Left lung (tissue), 10 donors: ENCODE data around the gene DAAM2. TPM values are rescaled to one million over a fixed set of nuclear protein-coding genes. Genes with fewer than 3 reads are reported as not detected.

Source experiments
- ATAC-seq: fragments of 200-7000 bp; cut with Tn5 transposase; one replicate; pipeline ENCODE4 v1.9.1; 2020; ENCODE audit warnings: moderate library complexity
- DNase-seq, 4 donors: peaks; one replicate each; pipeline ENCODE4 v3.0.0-alpha.2; 2013 to 2020
- H3K27ac ChIP-seq, 2 donors: fragments of 200-600 bp; sonication (generic) in 1 of 2; one replicate each; pipeline versions ENCODE4 v1.5.0 to v1.8.0; 2020 to 2021
- H3K27me3 ChIP-seq, 2 donors: fragments of 200-600 bp; sonication (generic) in 1 of 2; one replicate each; pipeline versions ENCODE4 v1.5.0 to v1.8.0; 2020 to 2021
- H3K36me3 ChIP-seq, 2 donors: fragments of 200-600 bp; sonication (generic) in 1 of 2; one replicate each; pipeline versions ENCODE4 v1.5.0 to v1.8.0; 2020 to 2021
- H3K4me1 ChIP-seq, 2 donors: fragments of 200-600 bp; one replicate each; pipeline ENCODE4 v1.8.0; 2021
- H3K4me3 ChIP-seq, 2 donors: fragments of 200-600 bp; sonication (generic) in 1 of 2; one replicate each; pipeline versions ENCODE4 v1.5.0 to v1.8.0; 2020 to 2021; ENCODE audit warnings: mild to moderate bottlenecking in 1 of 2
- H3K9me3 ChIP-seq, 2 donors: fragments of 200-600 bp; sonication (generic) in 1 of 2; one replicate each; pipeline versions ENCODE4 v1.5.0 to v1.8.0; 2020 to 2021
- CTCF ChIP-seq, 2 donors: fragments of 200-600 bp; sonication (generic) in 1 of 2; IDR thresholded peaks; one replicate each; pipeline versions ENCODE4 v1.5.0 to v1.8.0; 2021; ENCODE audit warnings: antibody characterized with exemption in 2 of 2
- intact Hi-C, 2 donors: fragments of 100-400 bp; cut with DNase I; formaldehyde crosslinking; loops; one replicate each; pipeline versions ENCODE4 v1.11.2 to v1.14.2; 2022
- polyA plus RNA-seq, 6 donors: library from polyadenylated mRNA; unstranded; fragments of 120-200 nt; gene quantifications; one replicate each; pipeline ENCODE4 v1.2.1, GENCODE V29; 2013; ENCODE audit not compliant: insufficient read length in 6 of 6
- total RNA-seq, 2 donors: library from RNA; stranded (reverse); fragmentation: NEBNext Ultra II Directional; extraction: Animal tissue kit (Norgen Biotek cat#: 25700); gene quantifications; one replicate each; pipeline ENCODE4 v1.2.1, GENCODE V29; 2021
- donor health status: DM: no; HTN: yes; CAD: no.
- donor health status: DM: no; HTN: no; CAD: no.

The DAAM2 gene
- total and polyA plus RNA-seq, 8 donors = 28.8 to 67.6 (median 39.9) TPM

GRCh38 chr6:39801456-39802251 lies 9.5 kb downstream of the DAAM2 start:
- intact Hi-C loops = no loop called here
- Histone ChIP-seq H3K36me3 (no peaks in the 10 kb centered on the region), H3K4me3 (no peak overlapping the region), H3K27me3 (peaks cover 0 to 9% of the 10 kb centered on the region in 2 donors), H3K4me1 (peaks cover 17 to 30% of the 10 kb centered on the region in 2 donors), H3K27ac (no peak overlapping the region), H3K9me3 (no peaks in the 10 kb centered on the region)
- ATAC-seq = no peak
- no peak for DNase-seq
- TF ChIP-seq CTCF (IDR thresholded peaks at IDR 0.05) = no peak

- TF ChIP-seq CTCF (IDR thresholded peaks at IDR 0.05) = no peak
- peaks cover 0 to 9% of the 10 kb centered on the region in 2 donors for H3K27me3 ChIP-seq
- DNase-seq = no peak
- intact Hi-C loops = no loop called here
- H3K36me3 ChIP-seq = no peaks in the 10 kb centered on the region
- H3K9me3 ChIP-seq = no peaks in the 10 kb centered on the region
- no peak for ATAC-seq
- no peak overlapping the region for H3K27ac ChIP-seq
- peaks cover 17 to 30% of the 10 kb centered on the region in 2 donors for H3K4me1 ChIP-seq
- no peak overlapping the region for H3K4me3 ChIP-seq
Observed at GRCh38 chr6:39803872-39804271, 11.7 kb downstream of the DAAM2 start.

- DNase-seq (no peak), ATAC-seq (peak; percentile 80)
- intact Hi-C loops = no loop called here
- no peak for TF ChIP-seq CTCF (IDR thresholded peaks at IDR 0.05)
- Histone ChIP-seq H3K4me3 (no peak overlapping the region), H3K9me3 (no peaks in the 10 kb centered on the region), H3K27me3 (peaks cover 0 to 9% of the 10 kb centered on the region in 2 donors), H3K4me1 (peaks cover 17 to 30% of the 10 kb centered on the region in 2 donors), H3K36me3 (no peaks in the 10 kb centered on the region), H3K27ac (no peak overlapping the region)
Observed at GRCh38 chr6:39804466-39805065, 12.4 kb downstream of the DAAM2 start.

- ATAC-seq (no peak), DNase-seq (no peak)
- Histone ChIP-seq H3K27ac (no peak overlapping the region), H3K4me1 (peaks cover 14 to 30% of the 10 kb centered on the region in 2 donors), H3K27me3 (peaks cover 0 to 9% of the 10 kb centered on the region in 2 donors), H3K36me3 (no peaks in the 10 kb centered on the region), H3K9me3 (no peaks in the 10 kb centered on the region), H3K4me3 (no peak overlapping the region)
- intact Hi-C loops = no loop called here
- no peak for TF ChIP-seq CTCF (IDR thresholded peaks at IDR 0.05)
Observed at GRCh38 chr6:39806278-39806677, 14.1 kb downstream of the DAAM2 start.

GRCh38 chr6:39808346-39808745 lies 16.2 kb downstream of the DAAM2 start:
- DNase-seq (no peak), ATAC-seq (no peak)
- no peak for TF ChIP-seq CTCF (IDR thresholded peaks at IDR 0.05)
- H3K36me3 ChIP-seq = no peaks in the 10 kb centered on the region
- intact Hi-C loops = no loop called here
- H3K27me3 ChIP-seq = peaks cover 0 to 9% of the 10 kb centered on the region in 2 donors
- no peaks in the 10 kb centered on the region for H3K9me3 ChIP-seq
- no peak overlapping the region for H3K4me3 ChIP-seq
- peaks cover 13 to 26% of the 10 kb centered on the region in 2 donors for H3K4me1 ChIP-seq
- H3K27ac ChIP-seq = no peak overlapping the region
